Motor neuron (in vitro differentiated cells): ENCODE data around the gene CTXND1. TPM values are rescaled to one million over a fixed set of nuclear protein-coding genes. Genes with fewer than 3 reads are reported as not detected.

Experiments used
- ATAC-seq, 8 experiments: fragments of 200-7000 bp; cut with Tn5 transposase; replicated peaks in 6 of 8; 2 replicates each; pipeline ENCODE4 v1.8.0; 2021; ENCODE audit warnings: mild to moderate bottlenecking in 8 of 8, moderate library complexity in 8 of 8
- H3K27ac ChIP-seq, 2 donors: fragments of 250-450 bp; sonication (Bioruptor Pico); 2 replicates each; pipeline ENCODE4 v1.9.0; 2021; ENCODE audit warnings: antibody characterized with exemption in 2 of 2, mild to moderate bottlenecking in 2 of 2, moderate library complexity in 1 of 2
- H3K4me1 ChIP-seq, 2 donors: fragments of 250-450 bp; sonication (Bioruptor Pico); replicated peaks in 1 of 2; 2 replicates each; pipeline ENCODE4 v1.6.1; 2021; ENCODE audit warnings: antibody characterized with exemption in 2 of 2, mild to moderate bottlenecking in 2 of 2, moderate library complexity in 1 of 2
- H3K4me3 ChIP-seq, 5 donors: fragments of 250-450 bp; sonication (Bioruptor Pico); 2 replicates each; pipeline ENCODE4 v1.9.0; 2021; ENCODE audit warnings: antibody characterized with exemption in 5 of 5, mild to moderate bottlenecking in 5 of 5, moderate library complexity in 4 of 5
- WGBS, 10 experiments: fragments of 450-650 bp; shearing (Covaris generic); methylation state at CpG; one replicate each; pipeline ENCODE4 v1.0.0; 2022; 5-methylcytosine and 5-hydroxymethylcytosine counted together
- in situ Hi-C, 9 experiments: fragments of 400-800 bp; cut with MboI; loops; one replicate each; pipeline ENCODE4 v1.15.0; 2021; ENCODE audit warnings: low sequenced_read_pairs in 9 of 9, low pct_unique_long_range_greater_than_20kb in 2 of 9; ENCODE audit not compliant: unreplicated experiment in 9 of 9
- total RNA-seq, 8 experiments: library from RNA; unstranded; fragments of 300-600 nt; gene quantifications; 2 replicates each; pipeline versions ENCODE4 v1.2.3 to v1.2.4, GENCODE V29; 2022

Gene CTXND1
- total RNA-seq, 8 experiments from 2014 or later: under 0.01 to 10.9 (median 0.50) TPM

GRCh38 chr15:80249973-80250372, 2.0 kb downstream of the CTXND1 start:
- in situ Hi-C loops: no loop called here
- no peak overlapping the region for H3K27ac ChIP-seq
- H3K4me1 ChIP-seq: peaks cover 3 to 12% of the 10 kb centered on the region in 2 donors
- ATAC-seq: no peak
- 67 to 100% (median 86%) methylated on average over 1 to 2 of the region's 2 CpGs for WGBS, 10 experiments
- H3K4me3 ChIP-seq: no peak overlapping the region

GRCh38 chr15:80247320-80247719, 4.7 kb downstream of the CTXND1 start:
- H3K27ac ChIP-seq: no peak overlapping the region
- WGBS, 10 experiments: 0 to 17% (median 14%) methylated on average over 1 of the region's 1 CpG; no CpG with 5 or more reads in 7 of the 10 experiments
- no peak overlapping the region for H3K4me3 ChIP-seq
- no peak for ATAC-seq
- in situ Hi-C loops: no loop called here
- peaks cover 3 to 10% of the 10 kb centered on the region in 2 donors for H3K4me1 ChIP-seq

- WGBS, 10 experiments: 43 to 91% (median 83%) methylated on average over 1 to 6 of the region's 7 CpGs; no CpG with 5 or more reads in 2 of the 10 experiments
- Histone ChIP-seq H3K27ac (no peak overlapping the region), H3K4me3 (no peak overlapping the region), H3K4me1 (peaks cover 0 to 8% of the 10 kb centered on the region in 2 donors)
- in situ Hi-C loops: no loop called here
- no peak for ATAC-seq
These were observed 5.6 kb downstream of the CTXND1 start for GRCh38 chr15:80246425-80246894.

GRCh38 chr15:80242802-80243201, 9.2 kb downstream of the CTXND1 start:
- ATAC-seq: peak in 3 of 8 experiments; percentile 73 to 84 (median 75)
- H3K27ac ChIP-seq: no peak overlapping the region
- no peak overlapping the region for H3K4me3 ChIP-seq
- H3K4me1 ChIP-seq: peaks cover 0 to 8% of the 10 kb centered on the region in 2 donors
- 80 to 100% (median 100%) methylated on average over 1 to 2 of the region's 3 CpGs; no CpG with 5 or more reads in 7 of the 10 experiments for WGBS, 10 experiments
- in situ Hi-C loops: no loop called here

- in situ Hi-C loops: no loop called here
- 32 to 70% (median 52%) methylated on average over 2 to 7 of the region's 11 CpGs for WGBS, 10 experiments
- no peak overlapping the region for H3K27ac ChIP-seq
- ATAC-seq: peak in 3 of 8 experiments; percentile 25 to 58 (median 26)
- H3K4me1 ChIP-seq: peaks cover 0 to 2% of the 10 kb centered on the region in 2 donors
- H3K4me3 ChIP-seq: no peak overlapping the region
These were observed 9.8 kb downstream of the CTXND1 start for GRCh38 chr15:80242132-80242769.

- WGBS, 10 experiments: 50 to 100% (median 87%) methylated on average over 1 to 4 of the region's 5 CpGs; no CpG with 5 or more reads in 6 of the 10 experiments
- Histone ChIP-seq H3K27ac (no peak overlapping the region), H3K4me1 (no peaks in the 10 kb centered on the region), H3K4me3 (no peak overlapping the region)
- peak in 2 of 8 experiments; percentile 10 to 29 for ATAC-seq
- in situ Hi-C loops: no loop called here
These were observed 10.5 kb downstream of the CTXND1 start for GRCh38 chr15:80241508-80241907.

GRCh38 chr15:80240276-80240675, 11.7 kb downstream of the CTXND1 start:
- ATAC-seq: no peak
- in situ Hi-C loops: no loop called here
- H3K4me3 ChIP-seq: no peak overlapping the region
- H3K27ac ChIP-seq: no peak overlapping the region
- 66 to 100% (median 80%) methylated on average over 1 to 2 of the region's 4 CpGs; no CpG with 5 or more reads in 3 of the 10 experiments for WGBS, 10 experiments
- no peaks in the 10 kb centered on the region for H3K4me1 ChIP-seq

- H3K4me1 ChIP-seq: peaks cover 16 to 22% of the 10 kb centered on the region in 2 donors
- WGBS, 10 experiments: 0 to 100% (median 74%) methylated on average over 1 to 4 of the region's 4 CpGs; no CpG with 5 or more reads in 3 of the 10 experiments
- ATAC-seq: peak in 3 of 8 experiments; percentile 20 to 43 (median 41)
- in situ Hi-C loops: no loop called here
- H3K27ac ChIP-seq: no peak overlapping the region
- H3K4me3 ChIP-seq: no peak overlapping the region
These were observed 17.1 kb downstream of the CTXND1 start for GRCh38 chr15:80234883-80235282.

GRCh38 chr15:80233581-80233980, 18.4 kb downstream of the CTXND1 start:
- WGBS, 10 experiments: 0 to 80% (median 3%) methylated on average over 1 to 6 of the region's 9 CpGs; no CpG with 5 or more reads in 7 of the 10 experiments
- ATAC-seq: peak in 5 of 8 experiments; percentile 89 to 96 (median 93)
- peaks cover 16 to 22% of the 10 kb centered on the region in 2 donors for H3K4me1 ChIP-seq
- in situ Hi-C loops: no loop called here
- H3K4me3 ChIP-seq: no peak overlapping the region
- H3K27ac ChIP-seq: no peak overlapping the region

GRCh38 chr15:80231371-80231770, 20.6 kb downstream of the CTXND1 start:
- 6 to 75% (median 57%) methylated on average over 2 of the region's 2 CpGs; no CpG with 5 or more reads in 2 of the 10 experiments for whole genome bisulfite sequencing, 10 experiments
- in situ Hi-C loops: no loop called here
- ATAC-seq: no peak
- Histone ChIP-seq H3K27ac (no peak overlapping the region), H3K4me3 (no peak overlapping the region), H3K4me1 (peaks cover 16 to 22% of the 10 kb centered on the region in 2 donors)

- 30 to 100% (median 82%) methylated on average over 1 to 4 of the region's 7 CpGs; no CpG with 5 or more reads in 2 of the 10 experiments for WGBS, 10 experiments
- peak in 4 of 8 experiments; percentile 52 to 68 (median 58) for ATAC-seq
- Histone ChIP-seq H3K4me1 (peaks cover 14 to 21% of the 10 kb centered on the region in 2 donors), H3K27ac (no peak overlapping the region), H3K4me3 (no peak overlapping the region)
- in situ Hi-C loops: no loop called here
These were observed 22.9 kb downstream of the CTXND1 start for GRCh38 chr15:80228959-80229610.

GRCh38 chr15:80219955-80220354, 32.1 kb downstream of the CTXND1 start:
- ATAC-seq: no peak
- H3K4me3 ChIP-seq: no peak overlapping the region
- 36 to 100% (median 87%) methylated on average over 1 to 2 of the region's 2 CpGs for WGBS, 10 experiments
- in situ Hi-C loops: no loop called here
- no peaks in the 10 kb centered on the region for H3K4me1 ChIP-seq
- H3K27ac ChIP-seq: no peak overlapping the region

- H3K4me3 ChIP-seq: no peak overlapping the region
- no peak overlapping the region for H3K27ac ChIP-seq
- whole genome bisulfite sequencing, 10 experiments: 44 to 94% (median 70%) methylated on average over 1 to 4 of the region's 4 CpGs; no CpG with 5 or more reads in 4 of the 10 experiments
- H3K4me1 ChIP-seq: no peaks in the 10 kb centered on the region
- ATAC-seq: no peak
- in situ Hi-C loops: no loop called here
These were observed 34.6 kb downstream of the CTXND1 start for GRCh38 chr15:80217327-80217900.
